ENCODE measurements around the gene TMPRSS13.

Gene TMPRSS13

GRCh38 chr11:117910941-117911655 lies 18.1 kb downstream of the TMPRSS13 start:
- no peak for DNase-seq

GRCh38 chr11:117910525-117910924 lies 18.7 kb downstream of the TMPRSS13 start:
- no peak for DNase-seq

GRCh38 chr11:117909611-117910382 lies 19.4 kb downstream of the TMPRSS13 start:
- DNase-seq, result no peak

- no peak for DNase-seq
These were observed 20.1 kb downstream of the TMPRSS13 start for GRCh38 chr11:117908959-117909610.

GRCh38 chr11:117908109-117908895 lies 20.9 kb downstream of the TMPRSS13 start:
- no peak for DNase-seq

GRCh38 chr11:117907276-117908108 lies 21.7 kb downstream of the TMPRSS13 start:
- DNase-seq, result no peak

- DNase-seq, result no peak
These were observed 22.5 kb downstream of the TMPRSS13 start for GRCh38 chr11:117906710-117907109.

- DNase-seq, result no peak
These were observed 23.1 kb downstream of the TMPRSS13 start for GRCh38 chr11:117906126-117906525.

DNA sequence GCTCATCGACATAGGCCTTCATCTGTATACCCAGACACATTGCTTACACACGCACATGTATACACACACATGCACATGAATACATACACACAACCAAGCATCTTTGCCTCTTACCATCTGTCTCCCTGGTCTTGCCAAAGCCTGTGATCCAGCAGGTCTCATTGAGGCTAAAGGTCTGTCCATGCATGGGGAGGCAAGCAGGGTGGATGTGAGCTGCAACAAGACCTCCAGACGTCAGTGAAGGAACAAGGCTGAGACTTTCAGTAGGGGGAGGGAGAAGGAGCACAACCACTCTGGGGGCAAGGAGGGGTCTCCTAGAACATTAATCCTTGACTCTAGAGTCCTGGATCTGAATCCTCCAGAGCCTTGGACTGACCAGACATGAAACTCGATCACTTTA lies 23.7 kb downstream of the TMPRSS13 start:
- no peak for DNase-seq

- DNase-seq, result no peak
These were observed 25.5 kb downstream of the TMPRSS13 start for GRCh38 chr11:117903505-117904382.

- no peak for DNase-seq
These were observed 27.0 kb downstream of the TMPRSS13 start for GRCh38 chr11:117902001-117902845.

DNA sequence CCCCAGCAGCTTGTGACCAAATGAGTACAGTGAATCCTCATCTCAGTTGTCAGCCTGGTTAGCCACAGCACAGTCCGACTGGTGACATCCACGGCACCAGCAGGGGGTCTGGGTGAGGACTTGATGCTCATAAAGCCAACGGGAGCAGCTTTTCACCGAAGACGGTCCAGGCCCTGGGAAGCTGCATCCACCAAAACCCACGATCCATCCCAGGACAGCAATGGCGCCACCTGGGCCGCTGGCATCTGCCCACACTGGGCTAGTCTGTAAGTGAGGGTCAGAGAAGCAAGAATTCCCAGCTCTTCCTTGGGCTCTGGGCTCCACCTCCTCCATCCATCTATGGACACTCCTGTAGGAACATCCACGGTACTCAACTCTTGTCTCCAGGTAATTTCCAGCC lies 27.6 kb downstream of the TMPRSS13 start:
- DNase-seq, result no peak

DNA sequence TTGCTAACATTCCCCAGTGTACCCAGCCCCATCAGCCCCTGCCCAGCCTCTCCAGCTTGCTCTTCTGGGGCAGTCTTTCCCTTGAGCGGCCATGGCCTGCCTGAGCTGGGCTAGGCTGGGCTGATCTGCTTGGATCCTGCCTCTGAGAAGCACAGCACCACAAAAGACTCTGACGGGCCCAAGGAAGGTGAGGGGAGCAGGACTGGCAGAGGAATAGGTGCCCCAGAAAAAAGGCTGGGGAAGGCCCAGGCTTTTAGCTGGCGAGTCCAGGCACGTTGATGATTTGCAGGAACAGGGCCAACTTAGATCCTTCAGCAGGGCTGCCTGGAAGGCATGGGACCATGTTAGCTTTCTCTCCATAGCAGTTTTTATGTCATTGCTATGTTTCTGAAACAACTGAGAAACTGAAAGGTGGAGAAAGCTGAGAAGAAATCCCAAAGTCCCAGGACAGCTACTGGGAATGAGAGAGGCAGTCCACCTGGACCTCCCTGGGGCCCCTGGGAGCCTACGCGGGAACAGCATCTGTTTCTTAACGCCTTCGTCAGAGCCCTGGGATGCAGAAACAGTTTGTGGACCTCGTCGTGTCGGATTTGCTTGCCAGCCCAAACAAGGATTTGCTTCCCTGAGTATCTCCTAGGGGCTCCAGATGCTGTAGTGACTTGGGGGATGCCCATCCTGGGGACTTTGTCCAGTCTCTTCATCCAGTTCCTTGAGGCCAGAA lies 28.3 kb downstream of the TMPRSS13 start:
- peak; percentile 74 for DNase-seq

- DNase-seq, result no peak
These were observed 29.0 kb downstream of the TMPRSS13 start for GRCh38 chr11:117900121-117900648.

GRCh38 chr11:117898059-117898458 lies 31.1 kb downstream of the TMPRSS13 start:
- no peak for DNase-seq

GRCh38 chr11:117892651-117893050 lies 36.6 kb downstream of the TMPRSS13 start:
- no peak for DNase-seq

DNA sequence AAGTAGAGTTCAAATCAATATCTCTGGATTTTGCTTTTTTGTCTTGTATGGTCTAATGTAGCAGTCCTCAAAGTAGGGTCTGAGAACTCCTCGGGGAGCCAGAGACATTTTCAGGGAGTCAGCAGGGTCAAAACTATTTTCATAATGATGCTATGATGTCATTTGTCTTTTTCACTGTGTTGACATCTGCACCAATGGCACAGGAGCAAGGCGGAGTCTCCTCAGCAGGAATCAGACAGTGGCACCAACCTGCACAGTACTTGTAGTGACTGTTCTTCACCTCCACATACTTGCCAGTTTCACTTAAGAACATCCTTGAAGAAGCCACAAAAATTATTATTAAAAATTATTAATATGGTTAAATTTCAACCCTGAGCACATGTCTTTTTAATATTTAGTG lies 37.8 kb downstream of the TMPRSS13 start:
- no peak for DNase-seq

- DNase-seq, result no peak
These were observed 41.0 kb downstream of the TMPRSS13 start for GRCh38 chr11:117888139-117888566.
